ENCODE data around the gene PTMA.

Gene PTMA

GRCh38 chr2:231677632-231678104, 30.7 kb upstream of the PTMA start:
- DNase-seq, result peak; percentile 77

DNA sequence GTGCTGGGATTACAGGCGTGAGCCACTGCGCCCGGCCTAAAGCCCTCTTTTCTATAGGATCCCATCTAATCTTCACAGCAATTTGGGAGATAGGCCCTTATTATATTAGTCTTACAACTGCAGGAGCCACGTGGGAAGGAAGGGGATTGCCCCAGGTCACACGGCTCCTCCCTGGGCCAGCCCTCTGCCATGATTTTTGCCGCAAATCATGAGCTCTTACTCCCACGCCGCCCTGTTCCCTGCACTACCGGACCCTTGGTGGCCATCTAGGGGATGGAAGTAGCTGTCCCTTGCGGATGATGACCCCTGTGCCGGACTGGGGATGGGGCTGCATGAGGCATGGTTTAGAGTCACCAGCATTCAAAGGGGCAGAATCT, 28.4 kb upstream of the PTMA start:
- DNase-seq, result no peak

GRCh38 chr2:231680285-231680991, 27.9 kb upstream of the PTMA start:
- no peak for DNase-seq

DNA sequence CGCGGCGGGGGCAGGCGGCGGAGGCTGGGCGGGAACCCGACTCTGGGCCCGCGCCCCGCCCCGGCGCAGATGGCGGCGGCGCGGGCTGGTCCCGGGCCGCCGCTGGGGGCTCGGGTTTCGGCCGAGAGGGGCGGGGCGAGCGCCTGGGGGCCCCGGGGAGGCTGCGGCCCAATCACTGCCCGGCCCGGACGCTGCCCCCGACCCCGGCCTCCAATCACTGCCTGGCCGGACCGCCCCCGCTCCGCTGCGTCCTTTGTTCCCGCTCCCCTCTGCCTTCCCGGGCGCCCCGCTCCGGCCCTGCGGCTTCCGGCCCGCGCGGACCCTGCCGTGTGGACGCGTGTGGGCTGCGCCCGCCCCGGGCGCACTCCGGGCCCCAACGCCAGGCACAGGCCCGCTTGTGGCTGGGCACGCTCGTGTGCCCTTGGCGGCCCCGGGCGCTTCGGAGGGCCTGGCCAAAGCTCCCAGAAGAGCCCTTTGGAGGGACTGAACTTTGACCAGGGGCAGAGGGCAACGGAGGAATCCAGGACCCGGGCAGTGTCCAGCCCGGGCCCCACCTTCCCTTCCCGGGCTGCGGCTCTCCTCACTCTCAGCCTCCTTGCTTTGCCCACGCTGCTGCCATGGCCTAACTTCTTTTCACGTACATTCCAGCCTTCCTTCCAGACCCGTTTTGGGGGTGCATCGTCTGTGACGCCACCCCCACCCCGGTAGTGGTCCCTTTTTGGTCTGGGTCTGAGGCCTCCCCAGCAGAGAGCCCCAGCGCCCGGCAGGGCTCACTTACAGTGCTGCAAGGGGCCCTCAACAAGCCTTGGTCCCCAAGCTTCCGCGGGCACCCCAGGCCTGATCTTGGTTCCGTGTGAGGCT, 27.1 kb upstream of the PTMA start:
- peak; percentile 32 for DNase-seq

DNA sequence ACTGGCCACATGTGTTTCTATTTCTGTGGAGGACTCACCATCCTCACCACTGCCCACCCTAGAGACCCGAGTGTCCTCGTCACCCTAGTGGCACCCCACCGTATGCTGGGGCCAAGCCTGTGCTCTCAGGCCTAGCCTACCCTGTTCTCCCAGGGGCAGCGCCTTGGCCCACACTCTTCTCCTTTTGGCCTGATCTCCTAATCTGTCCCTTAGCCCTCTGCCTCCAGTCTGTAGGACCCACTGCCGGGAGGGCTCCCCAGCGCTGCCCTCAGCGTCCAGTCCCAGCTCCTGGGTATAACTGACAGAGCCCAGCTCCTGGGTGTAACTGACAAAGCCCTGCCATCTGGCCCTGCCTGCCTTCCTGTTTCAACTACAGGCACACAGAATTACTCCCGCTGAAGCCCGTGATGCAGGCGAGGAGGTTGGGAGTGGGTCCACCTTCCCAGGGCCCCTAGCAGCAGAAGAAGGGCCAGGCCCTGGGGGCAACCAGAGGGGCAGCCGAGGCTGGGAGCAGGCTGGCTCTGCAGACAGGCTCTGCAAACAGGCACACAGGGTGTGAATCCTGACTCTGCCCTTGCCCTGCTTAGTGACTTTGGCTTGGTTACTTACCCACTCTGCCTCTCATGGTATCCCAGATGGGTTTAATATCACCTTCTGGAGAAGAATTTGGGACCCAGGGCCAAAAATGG, 25.6 kb upstream of the PTMA start:
- DNase-seq, result no peak

- DNase-seq, result no peak
Observed at GRCh38 chr2:231683292-231684235, 24.8 kb upstream of the PTMA start.

DNA sequence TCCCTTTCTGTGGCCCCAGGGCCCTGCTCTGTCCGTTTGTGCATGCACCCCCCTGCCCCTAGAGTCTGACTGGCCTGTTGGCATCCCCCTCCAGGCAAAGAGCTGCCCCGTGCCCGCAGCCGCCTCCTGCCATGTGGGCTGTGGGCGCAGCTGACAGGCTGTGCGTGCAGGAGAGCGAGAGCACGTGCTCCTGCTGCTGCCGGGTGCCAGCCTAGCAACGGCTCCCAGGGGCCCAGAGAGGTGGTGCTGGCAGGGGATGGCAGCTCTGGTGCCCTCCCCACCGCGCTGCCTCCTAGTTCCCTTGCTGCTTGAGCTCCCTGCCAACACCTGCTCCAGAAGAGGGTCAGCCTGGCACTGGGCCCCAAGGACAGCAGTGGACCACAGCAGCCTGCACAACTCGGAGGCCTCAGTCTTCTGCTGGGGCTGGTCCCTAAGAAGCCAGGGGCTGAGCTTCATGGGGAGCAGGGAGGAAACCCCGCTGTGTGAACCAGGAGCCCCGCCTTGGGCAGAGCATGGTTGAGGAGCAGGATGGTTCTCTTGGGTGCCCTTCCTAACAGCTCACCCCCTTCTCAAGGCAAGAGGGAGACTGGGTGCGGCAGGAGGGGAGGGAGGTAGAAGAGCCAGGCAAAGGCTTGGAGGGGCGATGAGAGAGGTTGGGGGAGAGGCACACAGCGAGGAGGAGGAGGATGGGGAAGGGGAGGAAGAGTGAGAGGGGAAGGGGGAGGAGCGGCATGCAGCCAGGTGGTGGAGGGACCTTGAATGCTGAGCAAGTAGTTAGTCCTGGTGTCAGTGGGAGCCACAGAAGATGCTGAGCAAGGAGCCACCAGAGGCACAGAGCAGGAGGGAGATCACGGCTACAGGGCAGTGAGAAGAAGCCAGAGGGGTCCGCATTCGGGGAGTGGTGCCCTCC, 23.8 kb upstream of the PTMA start:
- no peak for DNase-seq

GRCh38 chr2:231685349-231686191, 22.8 kb upstream of the PTMA start:
- no peak for DNase-seq

GRCh38 chr2:231686192-231687100, 21.9 kb upstream of the PTMA start:
- no peak for DNase-seq

DNA sequence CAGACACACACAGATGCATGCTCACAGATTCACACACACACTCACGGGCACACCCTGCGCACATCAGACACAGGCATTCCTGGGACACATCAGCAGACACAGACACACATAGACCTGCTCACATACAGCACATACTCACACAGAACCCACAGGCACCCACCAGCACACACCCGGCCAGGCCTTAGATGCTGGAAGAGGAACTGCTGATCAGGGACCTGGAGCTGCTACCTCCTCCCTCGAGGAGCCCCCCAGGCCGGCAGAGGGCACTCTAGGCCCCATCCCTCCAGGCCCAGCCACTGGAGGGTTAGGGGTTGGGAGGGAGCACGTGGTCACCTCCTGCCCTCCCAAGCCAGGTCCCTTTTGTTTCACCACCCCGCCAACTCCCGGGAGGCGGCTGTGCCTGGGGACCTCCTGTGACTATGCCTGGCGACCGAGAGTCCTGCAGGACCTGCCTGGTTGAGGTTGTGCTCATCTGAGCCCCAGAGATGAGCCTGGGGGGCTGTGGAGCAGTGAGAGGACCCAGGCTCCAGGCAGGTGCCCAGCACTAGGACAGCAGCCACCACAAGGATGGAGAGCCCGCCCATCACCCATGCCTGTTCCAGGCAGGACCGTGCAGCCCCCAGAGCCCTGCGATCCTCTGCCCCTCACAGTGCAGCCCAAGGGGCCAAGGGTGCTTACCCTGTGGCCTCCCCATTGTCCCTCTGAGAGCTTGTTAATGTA, 21.0 kb upstream of the PTMA start:
- no peak for DNase-seq

- DNase-seq, result no peak
Observed at GRCh38 chr2:231687961-231688360, 20.4 kb upstream of the PTMA start.

DNA sequence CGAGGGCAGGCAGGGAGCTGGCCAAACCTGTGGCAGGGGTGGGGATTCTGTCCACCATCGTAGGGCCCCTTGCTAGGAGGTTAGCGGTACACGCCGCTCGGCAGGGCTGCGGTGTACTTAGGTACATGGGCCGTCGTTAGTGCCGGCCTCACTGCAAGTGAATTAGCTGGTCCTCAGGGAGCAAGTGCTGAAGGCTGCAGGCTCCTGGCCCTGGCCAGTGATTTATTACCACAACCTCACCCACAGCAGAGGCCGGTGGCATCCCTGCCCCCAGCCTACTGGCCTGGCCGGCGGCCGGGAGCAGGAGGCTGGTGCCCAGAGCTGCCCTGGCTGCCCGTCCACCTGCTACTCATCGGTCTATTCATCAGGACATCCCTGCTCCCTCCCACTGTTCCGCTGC, 19.6 kb upstream of the PTMA start:
- DNase-seq, result no peak

DNA sequence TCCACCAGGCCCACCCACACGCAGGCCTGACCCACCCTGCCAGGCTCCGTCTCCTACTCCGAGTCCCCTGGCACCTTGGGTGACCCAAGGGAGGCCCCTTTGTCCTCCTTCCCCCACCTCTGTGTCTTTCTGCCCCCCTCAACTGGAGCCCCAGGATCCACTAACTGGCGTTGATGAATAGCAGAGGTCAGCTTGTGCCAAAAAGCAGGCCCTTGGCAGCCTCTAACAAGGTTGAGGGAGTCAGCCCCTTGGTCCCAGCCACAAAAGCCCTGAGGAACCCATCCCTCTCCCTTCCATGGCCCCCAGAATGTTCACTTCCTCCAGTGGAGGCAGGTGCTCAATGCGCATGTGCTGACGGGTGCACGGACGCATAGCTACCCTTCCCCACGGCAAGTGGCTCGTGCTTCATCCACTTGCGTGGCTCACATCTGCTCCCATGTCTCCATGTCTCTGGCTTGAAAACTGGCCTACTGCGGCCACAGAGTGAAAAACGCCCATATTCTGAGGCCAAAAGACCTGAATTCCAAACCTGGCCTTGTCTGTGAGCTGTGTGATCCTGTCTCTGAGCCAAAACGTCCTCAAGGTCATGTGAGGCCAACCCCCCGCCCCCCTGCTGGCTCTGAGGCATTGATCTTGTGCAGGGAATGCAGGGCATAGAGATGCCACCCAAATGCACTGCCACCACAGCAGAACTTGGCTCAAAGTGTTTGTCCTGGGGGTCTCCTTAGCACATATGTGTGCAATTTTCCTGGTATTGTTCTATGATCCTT, 19.0 kb upstream of the PTMA start:
- DNase-seq, result no peak

DNA sequence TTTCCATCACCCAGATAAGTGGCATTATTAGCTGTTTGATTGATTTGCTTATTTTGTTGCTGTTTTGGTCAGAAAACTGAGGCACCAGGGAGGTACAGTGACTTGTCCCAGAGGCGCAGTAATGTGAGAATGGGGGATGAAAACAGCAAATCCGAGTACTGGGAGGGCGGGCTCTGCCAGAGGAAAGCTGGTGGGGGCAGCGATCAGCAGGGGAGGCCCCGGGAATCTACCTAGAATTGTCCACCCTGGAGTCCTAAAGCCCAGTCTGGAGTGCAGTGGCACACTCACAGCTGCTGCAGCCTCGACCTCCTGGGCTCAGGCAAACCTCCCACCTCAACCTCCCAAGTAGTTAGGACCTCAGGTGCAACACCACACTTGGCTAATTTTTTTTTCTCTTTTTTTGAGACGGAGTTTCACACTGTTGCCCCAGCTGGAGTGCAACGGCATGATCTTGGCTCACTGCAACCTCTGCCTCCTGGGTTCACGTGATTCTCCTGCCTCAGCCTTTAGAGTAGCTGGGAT, 17.0 kb upstream of the PTMA start:
- no peak for DNase-seq

DNA sequence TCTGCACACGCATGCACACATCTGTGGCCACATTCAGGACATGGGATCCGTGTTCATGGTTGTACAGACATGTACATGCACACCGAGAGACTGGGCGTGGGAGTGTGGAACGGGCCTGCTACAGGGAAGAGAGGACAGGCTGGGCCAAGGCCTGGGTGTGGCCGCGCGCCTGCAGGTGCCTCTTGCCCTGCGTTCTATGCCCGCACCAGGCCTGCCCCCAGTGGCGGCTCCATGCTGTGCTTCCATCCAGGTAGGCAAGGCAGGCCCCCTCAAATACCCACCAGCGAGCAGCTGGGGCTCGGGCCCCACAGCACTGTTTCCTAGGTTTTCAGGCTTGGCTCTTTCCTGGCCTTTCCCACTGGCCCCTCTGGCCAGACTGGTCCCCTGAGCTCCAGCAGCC, 15.5 kb upstream of the PTMA start:
- DNase-seq, result no peak

DNA sequence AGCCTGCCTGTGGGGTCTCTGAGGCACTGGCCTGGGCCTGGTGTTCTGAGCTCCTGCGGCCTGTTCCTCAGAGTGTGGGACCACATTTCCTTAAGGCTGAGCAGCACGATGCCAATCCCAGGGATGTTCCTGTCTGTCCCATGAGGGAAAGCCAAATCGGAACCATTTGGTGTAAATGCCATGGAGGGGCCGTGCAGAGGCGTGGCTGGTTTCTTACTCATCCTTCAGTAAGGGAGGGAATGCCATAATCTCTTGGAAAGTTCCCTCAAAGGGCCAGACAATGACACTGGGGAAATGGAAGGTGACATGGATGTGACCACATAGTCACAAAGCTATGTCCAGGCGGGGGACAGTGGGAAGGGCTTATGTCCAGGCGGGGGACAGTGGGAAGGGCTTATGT, 14.4 kb upstream of the PTMA start:
- DNase-seq, result no peak

DNA sequence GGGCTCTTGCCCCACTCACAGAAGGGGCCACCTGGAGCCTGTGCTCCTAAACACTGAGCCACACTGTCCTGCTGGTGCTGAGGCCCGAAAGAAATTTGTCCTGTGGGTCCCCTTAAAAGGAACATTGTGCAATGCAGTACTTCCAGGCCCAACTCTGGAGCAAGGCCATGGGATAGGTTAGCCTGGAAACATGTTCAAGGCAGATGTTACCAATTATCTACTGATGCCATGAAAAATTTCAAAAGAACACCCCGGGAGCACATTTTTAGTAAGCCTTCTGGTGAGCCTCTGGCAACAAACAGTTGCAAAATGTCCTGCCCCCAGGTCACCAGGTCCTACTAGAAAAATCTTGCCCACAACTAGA, 12.3 kb upstream of the PTMA start:
- DNase-seq, result no peak

GRCh38 chr2:231699006-231699405, 9.3 kb upstream of the PTMA start:
- DNase-seq, result no peak

All from amniotic stem cell (primary cell).